CD14-positive monocyte (primary cell): Measurements from ENCODE around the gene OR9G4. TPM values are rescaled to one million over a fixed set of nuclear protein-coding genes. Genes with fewer than 3 reads are reported as not detected.

ENCODE experiments used
- DNase-seq, 3 donors: peaks; one replicate each; pipeline ENCODE4 v3.0.0-alpha.2; 2011 to 2022
- H2AFZ ChIP-seq: 2 replicates; pipeline ENCODE4 v1.6.0; 2012; ENCODE audit warnings: mild to moderate bottlenecking, low read depth, low read length, inconsistent platforms; ENCODE audit not compliant: insufficient read depth, poor library complexity, severe bottlenecking
- H3K27ac ChIP-seq, 2 donors: 1 replicate in 1 of 2; 2 replicates in 1 of 2; pipeline ENCODE4 v1.5.1; 2012 to 2013; ENCODE audit warnings: low read length in 2 of 2, control low read depth in 1 of 2, inconsistent platforms in 1 of 2, low read depth in 1 of 2, mild to moderate bottlenecking in 1 of 2
- H3K27me3 ChIP-seq, 2 donors: one replicate each; pipeline versions ENCODE4 v1.6.0 to v1.6.1; 2011 to 2013; ENCODE audit warnings: low read length in 2 of 2; ENCODE audit not compliant: control insufficient read depth in 2 of 2, insufficient read depth in 2 of 2
- H3K36me3 ChIP-seq, 2 donors: replicated peaks in 1 of 2; 1 replicate in 1 of 2; 2 replicates in 1 of 2; pipeline versions ENCODE4 v1.5.1 to v1.6.1; 2012 to 2013; ENCODE audit warnings: low read length in 2 of 2, control low read depth in 1 of 2, inconsistent platforms in 1 of 2, mild to moderate bottlenecking in 1 of 2; ENCODE audit not compliant: insufficient read depth in 2 of 2, control insufficient read depth in 1 of 2
- H3K4me1 ChIP-seq, 2 donors: 1 replicate in 1 of 2; 2 replicates in 1 of 2; pipeline versions ENCODE4 v1.5.1 to v1.6.1; 2012 to 2013; ENCODE audit warnings: low read length in 2 of 2, control low read depth in 1 of 2, inconsistent platforms in 1 of 2, mild to moderate bottlenecking in 1 of 2, moderate library complexity in 1 of 2; ENCODE audit not compliant: insufficient read depth in 2 of 2, control insufficient read depth in 1 of 2
- H3K4me2 ChIP-seq: replicated peaks from 2 replicates; pipeline ENCODE3; 2012; ENCODE audit warnings: low read length, moderate library complexity, mild to moderate bottlenecking; ENCODE audit not compliant: poor library complexity, severe bottlenecking; ENCODE audit errors: extremely low read depth
- H3K4me3 ChIP-seq, 3 experiments: fragments of 200-600 bp in 1 of 3; sonication (generic) in 1 of 3; replicated peaks in 1 of 3; 1 replicate in 2 of 3; 2 replicates in 1 of 3; pipeline ENCODE4 v1.5.1; 2011 to 2013; ENCODE audit warnings: low read length in 3 of 3, mild to moderate bottlenecking in 3 of 3, control low read depth in 2 of 3, low read depth in 2 of 3, inconsistent platforms in 1 of 3, moderate library complexity in 1 of 3
- H3K79me2 ChIP-seq: 2 replicates; pipeline ENCODE4 v1.6.0; 2012; ENCODE audit warnings: mild to moderate bottlenecking, control low read depth, inconsistent platforms, low read length, moderate library complexity; ENCODE audit not compliant: insufficient read depth
- H3K9ac ChIP-seq: 2 replicates; pipeline ENCODE4 v1.6.0; 2017; ENCODE audit warnings: low read length, mild to moderate bottlenecking; ENCODE audit not compliant: insufficient read depth, poor library complexity, severe bottlenecking
- H3K9me3 ChIP-seq, 2 donors: replicated peaks in 1 of 2; 1 replicate in 1 of 2; 2 replicates in 1 of 2; pipeline versions ENCODE4 v1.5.1 to v1.6.1; 2012 to 2013; ENCODE audit warnings: low read length in 2 of 2, control low read depth in 1 of 2; ENCODE audit not compliant: control insufficient read depth in 1 of 2, insufficient read depth in 1 of 2
- H4K20me1 ChIP-seq: 2 replicates; pipeline ENCODE4 v1.6.0; 2012; ENCODE audit warnings: mild to moderate bottlenecking, low read length, control low read depth, moderate library complexity; ENCODE audit not compliant: insufficient read depth
- H3K27ac Mint-ChIP-seq, 7 donors: one replicate each; pipeline ENCODE4 v1.8.0; 2020; ENCODE audit warnings: mild to moderate bottlenecking in 7 of 7, mixed read lengths in 7 of 7, moderate library complexity in 6 of 7, inconsistent platforms in 2 of 7
- H3K27me3 Mint-ChIP-seq, 3 donors: one replicate each; pipeline ENCODE4 v1.8.0; 2021 to 2022; ENCODE audit warnings: low read depth in 3 of 3, mild to moderate bottlenecking in 3 of 3, mixed read lengths in 3 of 3, moderate library complexity in 3 of 3, inconsistent platforms in 1 of 3
- H3K36me3 Mint-ChIP-seq, 2 donors: one replicate each; pipeline ENCODE4 v1.8.0; 2020; ENCODE audit warnings: mixed read lengths in 2 of 2, inconsistent platforms in 1 of 2, mild to moderate bottlenecking in 1 of 2
- H3K4me1 Mint-ChIP-seq: one replicate; pipeline ENCODE4 v1.8.0; 2020; ENCODE audit warnings: mild to moderate bottlenecking, mixed read lengths
- H3K4me3 Mint-ChIP-seq, 2 donors: one replicate each; pipeline ENCODE4 v1.8.0; 2020; ENCODE audit warnings: mild to moderate bottlenecking in 2 of 2, mixed read lengths in 2 of 2, moderate library complexity in 1 of 2
- H3K9me3 Mint-ChIP-seq, 7 donors: one replicate each; pipeline ENCODE4 v1.8.0; 2020 to 2022; ENCODE audit warnings: mixed read lengths in 7 of 7, mild to moderate bottlenecking in 6 of 7, moderate library complexity in 6 of 7, inconsistent platforms in 2 of 7
- CTCF ChIP-seq: fragments of 200-600 bp; IDR thresholded peaks from one replicate; pipeline ENCODE4 v1.8.0; 2022; ENCODE audit warnings: antibody characterized with exemption, mild to moderate bottlenecking
- WGBS: methylation state at CpG from one replicate; pipeline ENCODE4 v1.1.5; 2013; ENCODE audit warnings: missing lambda C conversion rate; ENCODE audit not compliant: insufficient coverage; 5-methylcytosine and 5-hydroxymethylcytosine counted together
- intact Hi-C, 2 donors: fragments of 100-400 bp; cut with micrococcal nuclease; formaldehyde crosslinking; loops; one replicate each; pipeline versions ENCODE4 v1.15.0 to v1.15.1; 2023
- polyA minus RNA-seq: library from RNA; depleted of rRNA, polyadenylated mRNA; stranded (reverse); fragments of >200 nt; gene quantifications from 2 replicates; pipeline ENCODE4 v1.2.3, GENCODE V29; 2012
- polyA plus RNA-seq, 3 donors: library from polyadenylated mRNA; depleted of rRNA in 1 of 3; unstranded in 2 of 3; stranded (reverse) in 1 of 3; fragments of 300-500 nt in 2 of 3; fragments of >200 nt in 1 of 3; fragmentation: Illumina TruSeq in 2 of 3; gene quantifications; 1 replicate in 2 of 3; 2 replicates in 1 of 3; pipeline ENCODE4 v1.2.3, GENCODE V29; 2012 to 2021
- total RNA-seq, 12 experiments: library from RNA in 1 of 12; stranded (reverse) in 1 of 12; fragments of 120-200 nt in 1 of 12; gene quantifications; one replicate each; pipeline ENCODE4 v1.2.4 and lab custom pipeline; 2013 to 2026; ENCODE audit warnings: mixed read lengths in 6 of 12, inconsistent platforms in 1 of 12

OR9G4 gene
- total RNA-seq (2013), result not detected
- polyA plus RNA-seq (not detected), polyA minus RNA-seq (not detected in 2 replicates), total RNA-seq (lab: John Stamatoyannopoulos, UW) (0 to 0.45 (median 0) reads per million in 11 experiments)

GRCh38 chr11:56748597-56748996 is at the start of gene OR9G4:
TSS of gene OR9G4 (minus strand) at chr11:56748697. CDS start at chr11:56743766, 4,931 bp downstream.
- Histone ChIP-seq H3K9ac (no peak within 1 kb of the TSS), H3K4me3 (no peak within 1 kb of the TSS), H3K4me1 (no peaks in the 10 kb centered on the region), H3K27me3 (no peaks in the 10 kb centered on the region), H3K27ac (no peak within 1 kb of the TSS), H3K36me3 (no peaks in the 10 kb centered on the region), H3K79me2 (no peaks in the 10 kb centered on the region), H4K20me1 (no peaks in the 10 kb centered on the region), H2AFZ (no peak within 1 kb of the TSS), H3K9me3 (no peaks in the 10 kb centered on the region), H3K4me2 (no peak within 1 kb of the TSS)
- WGBS, result no CpG with 5 or more reads among the region's 1 CpG
- TF ChIP-seq CTCF, result no peak
- Mint-ChIP-seq H3K27me3 (peaks cover 0 to 2% (median 1%) of the 10 kb centered on the region in 3 donors), H3K4me1 (no peaks in the 10 kb centered on the region), H3K4me3 (no peak within 1 kb of the TSS), H3K9me3 (peaks cover 0 to 14% (median 0%) of the 10 kb centered on the region in 7 donors), H3K27ac (no peak within 1 kb of the TSS), H3K36me3 (no peaks in the 10 kb centered on the region)
- no peak for DNase-seq
- intact Hi-C loops, result no loop called here

GRCh38 chr11:56783448-56784041 is 35.0 kb upstream of the OR9G4 start:
- DNase-seq, result no peak
- TF ChIP-seq CTCF, result peak; percentile 68
- Histone ChIP-seq H2AFZ (no peak overlapping the region), H3K79me2 (no peaks in the 10 kb centered on the region), H3K27ac (no peak overlapping the region), H4K20me1 (no peaks in the 10 kb centered on the region), H3K4me2 (no peak overlapping the region), H3K27me3 (no peaks in the 10 kb centered on the region), H3K9ac (no peak overlapping the region), H3K4me1 (no peaks in the 10 kb centered on the region), H3K9me3 (no peaks in the 10 kb centered on the region), H3K4me3 (no peak overlapping the region), H3K36me3 (no peaks in the 10 kb centered on the region)
- no peaks in the 10 kb centered on the region for H3K4me1 Mint-ChIP-seq
- H3K36me3 Mint-ChIP-seq, result no peaks in the 10 kb centered on the region
- peaks cover 0 to 3% (median 0%) of the 10 kb centered on the region in 3 donors for H3K27me3 Mint-ChIP-seq
- H3K27ac Mint-ChIP-seq, result no peak overlapping the region
- intact Hi-C loops, result no loop called here
- no peaks in the 10 kb centered on the region for H3K9me3 Mint-ChIP-seq
- H3K4me3 Mint-ChIP-seq, result no peak overlapping the region
- WGBS, result no CpG with 5 or more reads among the region's 6 CpGs
